Activated naive CD8-positive, alpha-beta T cell (primary cell): ENCODE data around the gene SLC35B2.
A peak's percentile ranks its signal among the peaks of the same experiment; 100 is the strongest.
"Not testable (repeated sequence)": the region's sequence is repeated elsewhere in the genome, so short reads cannot be mapped to it uniquely, and the experiment has no call there.

Source experiments
- H3K27ac Mint-ChIP-seq: one replicate; pipeline ENCODE4 v1.8.0; 2021; ENCODE audit warnings: mixed read lengths
- H3K27me3 Mint-ChIP-seq: one replicate; pipeline ENCODE4 v1.8.0; 2021; ENCODE audit warnings: mixed read lengths
- H3K36me3 Mint-ChIP-seq: one replicate; pipeline ENCODE4 v1.8.0; 2021; ENCODE audit warnings: mixed read lengths
- H3K4me1 Mint-ChIP-seq: one replicate; pipeline ENCODE4 v1.8.0; 2021; ENCODE audit warnings: low read depth, mixed read lengths
- H3K4me3 Mint-ChIP-seq: one replicate; pipeline ENCODE4 v1.8.0; 2021; ENCODE audit warnings: mild to moderate bottlenecking, mixed read lengths
- H3K9me3 Mint-ChIP-seq: one replicate; pipeline ENCODE4 v1.8.0; 2021; ENCODE audit warnings: low read depth, mixed read lengths

SLC35B2 gene

DNA sequence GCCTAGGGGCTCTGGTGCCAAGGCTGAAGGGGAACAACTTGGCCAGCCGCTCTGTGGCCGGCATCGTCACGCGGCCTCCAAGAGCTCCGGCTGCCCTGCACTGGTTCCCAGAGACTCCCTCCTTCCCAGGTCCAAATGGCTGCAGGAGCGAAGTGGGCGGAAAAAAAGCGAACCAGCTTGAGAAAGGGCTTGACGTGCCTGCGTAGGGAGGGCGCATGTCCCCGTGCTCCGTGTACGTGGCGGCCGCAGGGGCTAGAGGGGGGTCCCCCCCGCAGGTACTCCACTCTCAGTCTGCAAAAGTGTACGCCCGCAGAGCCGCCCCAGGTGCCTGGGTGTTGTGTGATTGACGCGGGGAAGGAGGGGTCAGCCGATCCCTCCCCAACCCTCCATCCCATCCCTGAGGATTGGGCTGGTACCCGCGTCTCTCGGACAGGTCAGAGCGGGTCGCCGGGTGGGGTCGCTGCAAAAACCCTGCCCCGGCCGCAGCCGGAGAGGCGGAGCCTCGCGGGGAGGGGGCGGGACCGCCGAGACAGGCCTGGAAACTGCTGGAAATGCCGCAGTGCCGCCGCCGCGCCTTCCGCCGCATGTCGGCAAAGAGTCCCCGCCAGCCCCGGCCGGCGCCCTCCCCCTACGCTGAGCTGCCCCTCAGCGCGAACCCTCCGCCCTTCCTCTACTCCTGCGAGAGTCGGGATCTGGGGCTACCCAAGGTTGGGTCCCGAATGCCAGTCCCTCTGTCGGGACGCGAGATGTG is 11.2 kb downstream of the SLC35B2 start:
- H3K27ac Mint-ChIP-seq = peak overlapping the region; percentile 100
- H3K27me3 Mint-ChIP-seq = no peaks in the 10 kb centered on the region
- no peaks in the 10 kb centered on the region for H3K9me3 Mint-ChIP-seq
- H3K36me3 Mint-ChIP-seq = peaks cover 35% of the 10 kb centered on the region
- peaks cover 42% of the 10 kb centered on the region for H3K4me1 Mint-ChIP-seq
- peak overlapping the region; percentile 98 for H3K4me3 Mint-ChIP-seq

DNA sequence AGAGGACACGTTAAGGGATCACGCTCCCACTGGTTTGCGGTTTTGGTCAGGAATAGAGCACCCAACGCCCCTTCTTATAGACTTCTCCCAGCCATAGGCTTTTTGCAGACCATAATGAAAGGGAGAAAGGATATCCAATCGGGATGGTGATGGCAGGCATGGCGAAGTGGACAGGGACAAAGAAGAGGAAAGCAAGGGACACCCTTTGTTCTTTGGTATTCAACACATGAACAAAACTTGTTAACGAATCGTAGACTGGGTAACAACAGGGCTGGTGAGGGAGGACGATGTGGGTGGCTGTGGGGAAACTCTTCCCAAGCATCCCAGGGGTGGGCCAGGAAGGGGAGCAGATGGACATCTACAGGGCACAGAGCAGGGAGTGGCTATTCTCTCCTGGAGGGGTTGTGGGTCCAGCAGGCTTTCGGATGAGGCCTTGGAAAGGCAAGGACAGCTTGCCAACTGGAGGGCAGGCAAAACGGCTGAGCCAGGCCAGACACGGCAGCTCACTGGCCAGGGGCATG is 11.9 kb downstream of the SLC35B2 start:
- peak overlapping the region; percentile 98 for H3K4me3 Mint-ChIP-seq
- H3K36me3 Mint-ChIP-seq = peaks cover 29% of the 10 kb centered on the region
- peaks cover 35% of the 10 kb centered on the region for H3K4me1 Mint-ChIP-seq
- H3K27ac Mint-ChIP-seq = peak overlapping the region; percentile 100
- H3K9me3 Mint-ChIP-seq = no peaks in the 10 kb centered on the region
- no peaks in the 10 kb centered on the region for H3K27me3 Mint-ChIP-seq

DNA sequence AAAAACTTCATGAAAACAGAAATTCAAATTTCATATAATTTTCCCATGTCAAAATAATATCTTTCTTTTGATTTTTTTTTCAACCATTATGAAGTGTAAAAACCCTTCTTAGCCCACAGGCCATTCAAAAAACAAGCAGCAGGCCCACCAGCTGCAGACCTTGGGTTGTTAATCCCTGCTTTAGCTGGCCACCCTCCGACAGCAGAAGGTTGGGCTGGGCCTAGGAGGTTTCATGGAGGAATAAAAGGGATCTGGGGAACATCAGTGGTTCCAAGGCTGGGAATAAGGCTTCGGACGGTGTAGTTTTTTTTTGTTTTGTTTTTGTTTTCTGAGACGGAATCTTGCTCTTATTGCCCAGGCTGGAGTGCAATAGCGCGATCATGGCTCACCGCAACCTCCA is 14.0 kb downstream of the SLC35B2 start:
- H3K36me3 Mint-ChIP-seq = peaks cover 10% of the 10 kb centered on the region
- H3K27me3 Mint-ChIP-seq = no peaks in the 10 kb centered on the region
- no peaks in the 10 kb centered on the region for H3K9me3 Mint-ChIP-seq
- H3K4me1 Mint-ChIP-seq = peaks cover 21% of the 10 kb centered on the region
- no peak overlapping the region for H3K27ac Mint-ChIP-seq
- H3K4me3 Mint-ChIP-seq = no peak overlapping the region

DNA sequence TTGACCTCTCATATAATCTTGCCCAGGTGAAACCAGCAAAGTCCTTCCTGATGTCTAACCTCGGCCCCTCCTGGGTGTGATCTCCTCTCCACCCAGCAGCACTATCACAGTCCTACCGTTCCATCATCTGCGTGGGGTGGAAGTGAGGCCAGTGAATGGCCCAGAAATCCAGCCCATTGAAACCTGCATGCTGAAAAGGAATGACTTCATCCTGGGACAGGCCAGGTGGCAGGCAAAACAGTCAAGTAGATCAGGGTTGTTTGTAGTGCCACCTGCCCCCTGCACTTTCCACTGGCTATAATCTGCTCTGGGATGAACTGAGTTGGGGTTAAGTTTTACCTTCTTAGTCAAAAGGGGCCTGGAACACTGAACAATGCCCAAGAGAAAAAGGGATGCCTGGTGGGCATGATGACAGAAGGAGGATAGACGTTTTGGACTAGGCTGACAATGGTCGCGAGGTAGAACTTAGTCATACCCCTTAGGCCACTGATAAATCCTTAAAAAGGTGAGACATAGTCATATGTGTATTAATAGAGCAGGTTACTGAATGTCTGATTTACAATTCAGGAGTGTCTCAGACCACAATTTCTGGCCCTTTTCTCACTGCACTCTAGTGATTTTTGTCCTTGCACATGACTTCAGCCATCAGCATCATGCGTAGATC is 18.5 kb downstream of the SLC35B2 start:
- Mint-ChIP-seq H3K36me3 (no peaks in the 10 kb centered on the region), H3K27me3 (no peaks in the 10 kb centered on the region), H3K27ac (peak overlapping the region; percentile 93), H3K4me3 (peak overlapping the region; percentile 86), H3K9me3 (no peaks in the 10 kb centered on the region), H3K4me1 (peaks cover 22% of the 10 kb centered on the region)

DNA sequence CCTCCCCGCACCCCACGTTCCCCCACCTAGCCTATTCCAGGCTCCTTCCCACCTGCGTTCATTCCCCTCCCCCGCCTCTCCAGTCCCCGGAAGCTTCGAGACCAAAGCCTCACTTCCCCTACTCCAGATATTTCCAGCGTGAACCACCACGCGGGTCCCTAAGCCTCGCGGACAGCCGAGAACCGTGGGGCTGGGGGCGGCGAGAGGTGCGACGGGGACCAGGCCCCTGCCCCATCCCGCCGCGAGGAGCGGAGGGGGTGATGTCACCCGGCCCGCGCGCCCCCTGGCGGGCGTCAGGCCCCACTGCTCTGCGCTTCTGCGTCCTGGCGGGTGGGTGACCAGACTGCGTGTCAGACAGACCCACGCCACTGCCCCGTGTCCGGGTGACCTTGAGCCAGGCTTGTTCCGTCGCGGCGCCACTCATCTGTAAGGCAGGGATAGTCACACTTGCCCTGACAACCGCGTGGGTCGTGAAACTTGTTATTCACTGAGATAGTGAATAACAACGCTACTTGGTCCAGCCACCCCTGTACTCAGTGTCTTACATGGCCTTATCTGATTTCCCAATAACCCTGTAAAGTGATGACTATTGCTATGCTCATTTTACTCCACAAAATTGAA is 19.4 kb downstream of the SLC35B2 start:
- Mint-ChIP-seq H3K4me3 (peak overlapping the region; percentile 86), H3K27me3 (no peaks in the 10 kb centered on the region), H3K36me3 (peaks cover 1% of the 10 kb centered on the region), H3K9me3 (no peaks in the 10 kb centered on the region), H3K4me1 (peaks cover 26% of the 10 kb centered on the region), H3K27ac (peak overlapping the region; percentile 93)

DNA sequence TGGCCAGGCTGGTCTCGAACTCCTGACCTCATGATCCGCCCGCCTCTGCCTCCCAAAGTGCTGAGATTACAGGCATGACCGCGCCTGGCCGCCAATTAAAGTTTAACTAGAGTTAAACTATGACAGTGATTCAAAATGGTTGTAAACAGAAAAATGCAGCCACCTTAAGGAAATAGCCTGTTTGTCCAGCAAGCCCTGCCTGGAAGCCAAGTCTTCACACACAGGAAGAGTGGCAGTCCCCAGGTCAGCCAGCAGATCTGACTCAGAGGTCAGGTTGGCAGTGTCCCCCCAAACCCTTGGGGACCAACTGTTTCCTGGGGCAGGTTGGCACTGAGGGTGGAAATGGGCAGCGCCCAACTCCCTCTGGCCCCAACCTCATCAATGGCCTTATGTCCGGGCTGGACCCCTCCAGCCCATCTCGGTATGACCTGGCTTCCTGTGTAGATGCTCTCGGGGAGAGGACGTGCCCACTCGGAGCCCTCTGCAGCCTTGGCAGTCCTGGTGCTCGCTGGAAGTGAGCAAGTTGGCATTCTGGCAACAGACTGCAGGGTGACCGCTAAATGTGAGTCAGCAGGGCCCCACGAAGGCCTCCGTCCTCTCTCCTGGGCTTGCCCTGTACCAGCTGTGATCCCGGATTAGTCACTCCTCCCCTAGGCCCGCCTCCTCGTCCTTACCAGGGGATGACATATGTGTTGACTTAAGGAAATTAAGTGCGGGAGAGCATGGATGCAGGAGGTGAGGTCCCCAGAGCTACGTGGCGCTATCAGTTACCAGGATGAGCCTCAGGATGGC is 20.1 kb downstream of the SLC35B2 start:
- H3K27me3 Mint-ChIP-seq = no peaks in the 10 kb centered on the region
- peaks cover 26% of the 10 kb centered on the region for H3K4me1 Mint-ChIP-seq
- peak overlapping the region; percentile 93 for H3K27ac Mint-ChIP-seq
- H3K9me3 Mint-ChIP-seq = no peaks in the 10 kb centered on the region
- H3K4me3 Mint-ChIP-seq = peak overlapping the region; percentile 86
- peaks cover 4% of the 10 kb centered on the region for H3K36me3 Mint-ChIP-seq

DNA sequence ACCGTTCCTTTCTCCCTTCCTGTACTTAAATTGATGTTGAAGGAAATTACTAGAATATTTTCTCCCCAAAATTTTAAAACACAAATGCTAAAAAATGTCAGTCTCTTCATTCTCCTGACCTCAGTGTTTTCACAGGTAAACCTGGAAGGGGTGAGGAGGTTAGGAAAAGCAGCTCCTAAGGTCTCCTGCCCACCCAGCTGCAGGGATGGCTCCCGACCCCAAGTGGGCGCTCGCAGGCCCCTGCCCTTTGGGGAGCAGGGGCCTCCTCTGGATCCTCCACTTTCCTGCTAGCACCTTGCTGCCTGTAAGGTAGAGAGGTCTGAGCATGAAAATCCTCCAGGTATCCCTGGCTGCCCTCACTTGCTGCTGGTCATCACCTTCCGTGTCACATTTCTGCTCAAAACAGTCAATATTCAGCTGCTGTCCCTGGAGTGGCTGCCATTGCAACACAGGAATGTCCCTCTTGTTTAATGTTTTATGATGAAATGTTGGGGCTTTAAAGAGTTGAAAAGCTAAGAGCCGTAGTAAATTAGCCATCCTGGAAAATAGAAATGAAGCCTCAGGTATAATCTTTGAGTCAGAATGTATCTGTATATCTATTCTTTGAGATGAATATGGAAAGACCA is 21.3 kb downstream of the SLC35B2 start:
- H3K9me3 Mint-ChIP-seq = no peaks in the 10 kb centered on the region
- H3K27me3 Mint-ChIP-seq = no peaks in the 10 kb centered on the region
- peak overlapping the region; percentile 34 for H3K27ac Mint-ChIP-seq
- H3K36me3 Mint-ChIP-seq = peaks cover 6% of the 10 kb centered on the region
- no peak overlapping the region for H3K4me3 Mint-ChIP-seq
- peaks cover 26% of the 10 kb centered on the region for H3K4me1 Mint-ChIP-seq

DNA sequence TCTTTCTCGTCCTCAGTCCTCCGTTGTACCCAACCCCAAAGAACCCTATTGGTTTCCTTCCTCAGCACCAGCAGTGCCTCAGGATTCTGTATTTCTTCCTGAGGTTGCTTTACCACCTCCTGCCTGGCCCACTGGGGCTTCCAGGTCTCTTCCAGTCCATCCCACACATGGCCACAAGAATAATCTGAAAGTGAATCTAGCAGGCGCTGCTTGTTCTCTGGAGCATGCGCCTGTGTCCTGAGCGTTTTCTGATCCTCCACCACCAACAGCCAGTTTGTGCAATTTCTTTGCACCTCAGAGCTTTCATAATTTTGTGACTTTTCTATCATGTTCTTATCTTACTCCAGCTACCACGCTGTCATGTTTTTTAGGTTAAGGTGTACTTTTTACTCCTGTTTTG is 22.1 kb downstream of the SLC35B2 start:
- Mint-ChIP-seq H3K4me3 (no peak overlapping the region), H3K9me3 (no peaks in the 10 kb centered on the region), H3K4me1 (peaks cover 26% of the 10 kb centered on the region), H3K27me3 (no peaks in the 10 kb centered on the region), H3K27ac (no peak overlapping the region), H3K36me3 (peaks cover 9% of the 10 kb centered on the region)

DNA sequence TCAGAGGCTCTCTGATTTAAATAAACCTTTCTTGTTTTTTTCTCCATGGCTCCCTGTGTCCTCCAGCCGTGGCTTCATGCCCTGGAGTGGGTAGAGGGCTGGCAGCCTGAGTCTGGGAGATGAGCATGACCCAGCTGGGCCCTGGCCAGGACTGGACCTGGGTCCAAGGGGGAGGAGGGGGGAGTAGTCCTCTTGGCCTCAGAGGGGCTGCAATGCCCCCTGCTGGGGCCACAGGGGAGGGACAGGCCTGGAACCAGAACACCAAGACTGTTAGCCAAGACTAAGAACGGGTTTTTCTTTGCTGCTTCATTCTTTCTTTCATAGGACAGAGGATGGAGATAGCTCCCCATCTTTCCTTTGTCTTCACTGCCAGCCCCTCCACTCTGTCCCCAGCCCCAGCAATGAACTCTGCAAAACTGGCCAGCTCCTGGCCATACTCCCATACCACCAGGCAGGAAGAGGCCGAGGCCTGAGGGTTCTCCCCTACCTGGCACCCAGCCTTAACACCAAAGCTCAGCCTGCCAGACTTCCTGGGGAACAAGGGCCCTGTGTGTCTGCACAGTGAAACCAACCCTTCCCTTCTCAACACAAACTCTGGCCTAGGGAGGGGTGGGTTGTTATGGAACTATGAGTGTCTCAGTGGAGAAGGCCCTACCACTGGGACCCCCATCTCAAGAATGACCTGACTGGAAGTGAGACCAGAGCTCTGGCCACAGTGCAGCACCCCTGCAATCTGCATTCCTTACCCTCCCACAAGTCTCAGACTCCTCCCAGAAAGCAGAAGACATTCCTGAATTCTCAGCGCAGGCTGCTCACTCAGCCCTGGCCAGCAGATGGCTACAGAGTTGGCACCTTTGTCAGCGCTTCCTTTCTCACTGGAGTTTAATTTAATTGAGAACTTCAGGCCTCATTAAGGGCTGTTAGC is 23.0 kb downstream of the SLC35B2 start:
- H3K9me3 Mint-ChIP-seq = no peaks in the 10 kb centered on the region
- H3K27me3 Mint-ChIP-seq = no peaks in the 10 kb centered on the region
- H3K36me3 Mint-ChIP-seq = peaks cover 9% of the 10 kb centered on the region
- H3K4me1 Mint-ChIP-seq = peaks cover 26% of the 10 kb centered on the region
- H3K4me3 Mint-ChIP-seq = no peak overlapping the region
- H3K27ac Mint-ChIP-seq = no peak overlapping the region

DNA sequence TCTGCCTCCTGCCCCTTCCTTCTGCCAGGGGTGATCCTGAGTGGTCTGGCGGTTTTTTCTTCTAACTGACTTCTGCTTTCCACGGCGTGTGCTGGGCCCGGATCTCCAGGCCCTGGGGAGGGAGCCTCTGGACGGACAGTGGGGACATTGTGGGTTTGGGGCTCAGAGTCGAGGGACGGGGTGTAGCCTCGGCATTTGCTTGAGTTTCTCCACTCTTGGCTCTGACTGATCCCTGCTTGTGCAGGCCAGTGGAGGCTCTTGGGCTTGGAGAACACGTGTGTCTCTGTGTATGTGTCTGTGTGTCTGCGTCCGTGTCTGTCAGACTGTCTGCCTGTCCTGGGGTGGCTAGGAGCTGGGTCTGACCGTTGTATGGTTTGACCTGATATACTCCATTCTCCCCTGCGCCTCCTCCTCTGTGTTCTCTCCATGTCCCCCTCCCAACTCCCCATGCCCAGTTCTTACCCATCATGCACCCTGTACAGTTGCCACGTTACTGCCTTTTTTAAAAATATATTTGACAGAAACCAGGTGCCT is 23.7 kb downstream of the SLC35B2 start:
- Mint-ChIP-seq H3K4me3 (no peak overlapping the region), H3K9me3 (no peaks in the 10 kb centered on the region), H3K36me3 (peaks cover 9% of the 10 kb centered on the region), H3K27me3 (no peaks in the 10 kb centered on the region), H3K27ac (no peak overlapping the region), H3K4me1 (peaks cover 23% of the 10 kb centered on the region)

DNA sequence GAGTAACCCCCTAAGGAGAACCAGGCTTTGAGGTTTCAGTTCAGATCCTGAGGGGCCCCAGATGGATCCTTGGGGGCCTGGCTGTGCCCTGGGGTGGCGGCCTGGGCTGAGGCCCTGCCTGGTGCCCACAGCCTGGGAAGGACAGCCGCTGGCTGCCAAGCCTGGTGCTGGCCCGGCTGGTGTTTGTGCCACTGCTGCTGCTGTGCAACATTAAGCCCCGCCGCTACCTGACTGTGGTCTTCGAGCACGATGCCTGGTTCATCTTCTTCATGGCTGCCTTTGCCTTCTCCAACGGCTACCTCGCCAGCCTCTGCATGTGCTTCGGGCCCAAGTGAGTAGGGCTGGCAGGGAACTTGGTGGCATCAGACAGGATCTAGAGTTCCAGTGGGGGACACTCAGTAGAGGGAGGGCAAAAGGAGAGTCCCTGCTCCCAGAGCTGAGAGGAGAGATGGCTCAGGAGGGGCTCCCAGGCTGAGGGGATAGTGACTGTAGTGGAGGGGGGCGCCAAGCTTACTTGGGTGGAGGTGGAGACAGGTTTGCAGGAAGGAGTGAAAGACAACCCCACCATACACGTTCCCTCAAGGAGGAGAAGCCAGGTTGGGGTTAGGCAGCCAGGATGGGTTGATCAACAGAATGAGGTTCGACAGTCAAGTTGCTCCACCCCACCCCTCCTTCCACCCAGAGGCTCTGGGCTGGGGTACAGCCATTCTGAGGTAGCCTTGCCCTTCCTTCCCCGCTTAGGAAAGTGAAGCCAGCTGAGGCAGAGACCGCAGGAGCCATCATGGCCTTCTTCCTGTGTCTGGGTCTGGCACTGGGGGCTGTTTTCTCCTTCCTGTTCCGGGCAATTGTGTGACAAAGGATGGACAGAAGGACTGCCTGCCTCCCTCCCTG is 24.4 kb downstream of the SLC35B2 start:
- H3K27me3 Mint-ChIP-seq = no peaks in the 10 kb centered on the region
- H3K4me3 Mint-ChIP-seq = no peak overlapping the region
- H3K4me1 Mint-ChIP-seq = peaks cover 16% of the 10 kb centered on the region
- no peak overlapping the region for H3K27ac Mint-ChIP-seq
- peaks cover 9% of the 10 kb centered on the region for H3K36me3 Mint-ChIP-seq
- no peaks in the 10 kb centered on the region for H3K9me3 Mint-ChIP-seq

DNA sequence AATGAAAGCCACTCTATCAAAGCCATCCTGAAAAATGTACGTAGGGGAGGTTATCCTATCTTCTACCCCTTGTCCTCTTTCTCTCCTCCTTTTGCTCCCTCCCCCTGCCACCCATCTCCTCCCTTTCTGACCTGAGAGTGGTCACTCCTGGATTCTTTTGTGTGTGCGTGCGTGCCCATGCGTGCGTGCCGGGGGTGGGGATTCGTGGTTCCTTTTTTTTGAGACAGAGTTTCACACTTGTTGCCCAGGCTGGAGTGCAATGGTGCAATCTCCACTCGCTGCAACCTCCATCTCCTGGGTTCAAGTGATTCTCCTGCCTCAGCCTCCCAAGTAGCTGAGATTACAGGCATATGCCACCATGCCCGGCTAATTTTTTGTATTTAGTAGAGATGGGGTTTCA is 25.9 kb downstream of the SLC35B2 start:
- H3K4me3 Mint-ChIP-seq, H3K36me3 Mint-ChIP-seq, H3K27me3 Mint-ChIP-seq, H3K9me3 Mint-ChIP-seq, H3K4me1 Mint-ChIP-seq, H3K27ac Mint-ChIP-seq: not testable (repeated sequence)
